Ishikawa (cell line): ENCODE data around the gene CCDC73.

Experiments
- MAX ChIP-seq: IDR thresholded peaks from 2 replicates; pipeline ENCODE4 v1.6.1; 2012
- RAD21 ChIP-seq: IDR thresholded peaks from 2 replicates; pipeline ENCODE4 v1.6.1; 2012; ENCODE audit warnings: low read depth

GRCh38 chr11:32752001-32752400 is 42.5 kb downstream of the CCDC73 start:
- no peak for TF ChIP-seq RAD21
- TF ChIP-seq MAX: no peak
